Thyroid gland (tissue), 4 donors: ENCODE data around the gene DOCK2. TPM values are rescaled to one million over a fixed set of nuclear protein-coding genes. Genes with fewer than 3 reads are reported as not detected.

Experiments used
- DNase-seq, 2 donors: peaks; one replicate each; pipeline ENCODE4 v3.0.0-alpha.2; 2019
- H3K27ac ChIP-seq, 3 donors: fragments of 200-600 bp; sonication (generic); 1 replicate in 2 of 3; 2 replicates in 1 of 3; pipeline ENCODE4 v1.5.1; 2016 to 2019; ENCODE audit warnings: mild to moderate bottlenecking in 1 of 3, moderate library complexity in 1 of 3
- H3K27me3 ChIP-seq: fragments of 200-600 bp; sonication (generic); one replicate; pipeline ENCODE4 v1.5.1; 2019
- H3K36me3 ChIP-seq, 2 donors: fragments of 200-600 bp; sonication (generic); one replicate each; pipeline ENCODE4 v1.5.1; 2016 to 2019
- H3K4me1 ChIP-seq, 2 donors: fragments of 200-600 bp; sonication (generic); one replicate each; pipeline ENCODE4 v1.5.1; 2017 to 2019
- H3K4me3 ChIP-seq, 3 donors: fragments of 200-600 bp; sonication (generic); replicated peaks in 1 of 3; 1 replicate in 2 of 3; 2 replicates in 1 of 3; pipeline ENCODE4 v1.5.1; 2016; ENCODE audit warnings: mild to moderate bottlenecking in 1 of 3
- H3K9me3 ChIP-seq: fragments of 200-600 bp; sonication (generic); one replicate; pipeline ENCODE4 v1.5.1; 2017
- CTCF ChIP-seq, 6 experiments: fragments of 200-600 bp in 3 of 6; fragments of 450-650 bp in 3 of 6; sonication (generic) in 3 of 6; IDR thresholded peaks; one replicate each; pipeline ENCODE4 v1.5.1; 2016 to 2019; ENCODE audit warnings: antibody characterized with exemption in 6 of 6, mild to moderate bottlenecking in 2 of 6, inconsistent platforms in 1 of 6, moderate library complexity in 1 of 6
- POLR2A ChIP-seq, 2 donors: fragments of 450-650 bp; IDR thresholded peaks; one replicate each; pipeline ENCODE4 v1.6.1; 2017; ENCODE audit warnings: antibody characterized with exemption in 2 of 2, mild to moderate bottlenecking in 2 of 2, moderate library complexity in 1 of 2
- WGBS, 2 donors: methylation state at CpG; one replicate each; pipeline ENCODE4 v1.1.5; 2017; 5-methylcytosine and 5-hydroxymethylcytosine counted together
- intact Hi-C: fragments of 100-400 bp; cut with DNase I; formaldehyde crosslinking; loops from one replicate; pipeline ENCODE4 v1.15.1; 2023
- total RNA-seq, 4 donors: library from RNA; depleted of rRNA; stranded (reverse); fragments of >200 nt; gene quantifications; one replicate each; pipeline ENCODE4 v1.2.3, GENCODE V29; 2016

DOCK2 gene
- total RNA-seq, 4 donors from 2014 or later = 4.3 to 14.1 (median 8.6) TPM

- TF ChIP-seq POLR2A (IDR thresholded peaks at IDR 0.05) = no peak
- no peak for TF ChIP-seq CTCF (IDR thresholded peaks at IDR 0.05)
- H3K27ac ChIP-seq = no peak overlapping the region
- no peak for DNase-seq
- no peaks in the 10 kb centered on the region for H3K4me1 ChIP-seq
- WGBS, 2 donors = 95% methylated on average over 5 of the region's 5 CpGs
- intact Hi-C loops = no loop called here
- no peaks in the 10 kb centered on the region for H3K9me3 ChIP-seq
- H3K4me3 ChIP-seq = no peak overlapping the region
- H3K36me3 ChIP-seq = no peaks in the 10 kb centered on the region
- H3K27me3 ChIP-seq = no peaks in the 10 kb centered on the region
Observed at GRCh38 chr5:169810524-169810923, 173.4 kb downstream of the DOCK2 start.

GRCh38 chr5:169811023-169811422 is 173.9 kb downstream of the DOCK2 start:
- H3K9me3 ChIP-seq = no peaks in the 10 kb centered on the region
- H3K4me1 ChIP-seq = no peaks in the 10 kb centered on the region
- TF ChIP-seq POLR2A (IDR thresholded peaks at IDR 0.05) (no peak), CTCF (IDR thresholded peaks at IDR 0.05) (no peak)
- no peaks in the 10 kb centered on the region for H3K36me3 ChIP-seq
- DNase-seq = peak; percentile 45 to 57
- 39 to 63% methylated on average over 3 to 5 of the region's 5 CpGs for WGBS, 2 donors
- no peak overlapping the region for H3K27ac ChIP-seq
- no peaks in the 10 kb centered on the region for H3K27me3 ChIP-seq
- intact Hi-C loops = no loop called here
- H3K4me3 ChIP-seq = no peak overlapping the region

- Histone ChIP-seq H3K9me3 (no peaks in the 10 kb centered on the region), H3K4me1 (no peaks in the 10 kb centered on the region), H3K4me3 (no peak overlapping the region), H3K27ac (no peak overlapping the region), H3K36me3 (no peaks in the 10 kb centered on the region), H3K27me3 (no peaks in the 10 kb centered on the region)
- intact Hi-C loops = no loop called here
- TF ChIP-seq CTCF (IDR thresholded peaks at IDR 0.05) (no peak), POLR2A (IDR thresholded peaks at IDR 0.05) (no peak)
- DNase-seq = no peak
- WGBS, 2 donors = 83 to 86% methylated on average over 5 of the region's 5 CpGs
Observed at GRCh38 chr5:169811680-169812079, 174.6 kb downstream of the DOCK2 start.

- intact Hi-C loops = no loop called here
- DNase-seq = no peak
- no peak for TF ChIP-seq POLR2A (IDR thresholded peaks at IDR 0.05)
- TF ChIP-seq CTCF (IDR thresholded peaks at IDR 0.05) = no peak
- H3K36me3 ChIP-seq = no peaks in the 10 kb centered on the region
- H3K4me1 ChIP-seq = no peaks in the 10 kb centered on the region
- H3K9me3 ChIP-seq = no peaks in the 10 kb centered on the region
- no peaks in the 10 kb centered on the region for H3K27me3 ChIP-seq
- WGBS, 2 donors = 90 to 91% methylated on average over 2 to 6 of the region's 6 CpGs
- H3K4me3 ChIP-seq = no peak overlapping the region
- H3K27ac ChIP-seq = no peak overlapping the region
Observed at GRCh38 chr5:169812786-169813185, 175.7 kb downstream of the DOCK2 start.

GRCh38 chr5:169814045-169814444 is 177.0 kb downstream of the DOCK2 start:
- no peaks in the 10 kb centered on the region for H3K9me3 ChIP-seq
- DNase-seq = no peak
- no peaks in the 10 kb centered on the region for H3K27me3 ChIP-seq
- WGBS, 2 donors = 94 to 98% methylated on average over 3 of the region's 3 CpGs
- no peaks in the 10 kb centered on the region for H3K36me3 ChIP-seq
- no peak overlapping the region for H3K27ac ChIP-seq
- intact Hi-C loops = no loop called here
- H3K4me3 ChIP-seq = no peak overlapping the region
- no peak for TF ChIP-seq POLR2A (IDR thresholded peaks at IDR 0.05)
- no peak for TF ChIP-seq CTCF (IDR thresholded peaks at IDR 0.05)
- H3K4me1 ChIP-seq = no peaks in the 10 kb centered on the region
